Keratinocyte (primary cell): ENCODE data around the gene ITFG1. TPM values are rescaled to one million over a fixed set of nuclear protein-coding genes. Genes with fewer than 3 reads are reported as not detected.

Source experiments
- DNase-seq: peaks from one replicate; pipeline ENCODE4 v3.0.0-alpha.2; 2011; ENCODE audit warnings: low read depth, missing footprints, low spot score
- FAIRE-seq: peaks from 2 replicates; lab custom pipeline; 2011; peaks lifted over from hg19 to GRCh38; lab: Jason Lieb, UNC
- H2AFZ ChIP-seq: 2 replicates; pipeline ENCODE4 v1.6.0; 2012; ENCODE audit warnings: low read length, control low read depth, inconsistent platforms; ENCODE audit not compliant: control insufficient read depth
- H3K27ac ChIP-seq: 2 replicates; pipeline ENCODE4 v1.5.1; 2011; ENCODE audit warnings: low read length; ENCODE audit not compliant: control insufficient read depth, insufficient read depth
- H3K27me3 ChIP-seq: 3 replicates; pipeline ENCODE4 v1.6.0; 2011; ENCODE audit warnings: low read length; ENCODE audit not compliant: control insufficient read depth, insufficient read depth; ENCODE audit errors: extremely low read depth
- H3K36me3 ChIP-seq, 2 experiments: 2 replicates in 1 of 2; 3 replicates in 1 of 2; pipeline ENCODE4 v1.5.1; 2011; ENCODE audit warnings: low read length in 2 of 2, mild to moderate bottlenecking in 1 of 2; ENCODE audit not compliant: control insufficient read depth in 2 of 2, insufficient read depth in 2 of 2; ENCODE audit errors: extremely low read depth in 1 of 2
- H3K4me1 ChIP-seq: 3 replicates; pipeline ENCODE4 v1.5.1; 2011; ENCODE audit warnings: low read length; ENCODE audit not compliant: control insufficient read depth, insufficient read depth; ENCODE audit errors: extremely low read depth
- H3K4me2 ChIP-seq: 3 replicates; pipeline ENCODE4 v1.6.0; 2011; ENCODE audit warnings: low read depth, low read length; ENCODE audit not compliant: control insufficient read depth, insufficient read depth; ENCODE audit errors: extremely low read depth
- H3K4me3 ChIP-seq, 3 experiments: fragments of 200-600 bp in 1 of 3; sonication (generic) in 1 of 3; 2 replicates in 2 of 3; 3 replicates in 1 of 3; pipeline ENCODE4 v1.5.1; 2011 to 2016; ENCODE audit warnings: low read length in 3 of 3, mild to moderate bottlenecking in 3 of 3, control low read depth in 2 of 3, inconsistent platforms in 1 of 3, low read depth in 1 of 3, mixed read lengths in 1 of 3, mixed run types in 1 of 3, moderate library complexity in 1 of 3; ENCODE audit not compliant: control insufficient read depth in 2 of 3, insufficient read depth in 2 of 3; ENCODE audit errors: extremely low read depth in 1 of 3
- H3K79me2 ChIP-seq: 2 replicates; pipeline ENCODE4 v1.6.0; 2012; ENCODE audit warnings: low read length; ENCODE audit not compliant: control insufficient read depth, insufficient read depth
- H3K9ac ChIP-seq: 3 replicates; pipeline ENCODE4 v1.6.0; 2011; ENCODE audit warnings: low read length; ENCODE audit not compliant: control insufficient read depth, insufficient read depth; ENCODE audit errors: extremely low read depth
- H3K9me1 ChIP-seq: 3 replicates; pipeline ENCODE4 v1.6.0; 2011; ENCODE audit warnings: low read length; ENCODE audit not compliant: control insufficient read depth, insufficient read depth; ENCODE audit errors: extremely low read depth
- H3K9me3 ChIP-seq: 2 replicates; pipeline ENCODE4 v1.5.1; 2012; ENCODE audit warnings: low read depth, low read length; ENCODE audit not compliant: control insufficient read depth
- H4K20me1 ChIP-seq: 3 replicates; pipeline ENCODE4 v1.6.0; 2011; ENCODE audit warnings: low read length; ENCODE audit not compliant: control insufficient read depth, insufficient read depth; ENCODE audit errors: extremely low read depth
- CTCF ChIP-seq, 3 experiments: IDR thresholded peaks in 1 of 3; conservative IDR thresholded peaks in 1 of 3; optimal IDR thresholded peaks in 1 of 3; 2 replicates in 2 of 3; 3 replicates in 1 of 3; pipeline versions ENCODE3 to v1.5.1; 2011; ENCODE audit warnings: low read length in 3 of 3, mild to moderate bottlenecking in 3 of 3, moderate library complexity in 2 of 3, control low read depth in 1 of 3, inconsistent platforms in 1 of 3; ENCODE audit not compliant: insufficient read depth in 2 of 3; ENCODE audit errors: extremely low read depth in 1 of 3
- EZH2 ChIP-seq: IDR thresholded peaks from one replicate; pipeline ENCODE4 v1.6.1; 2012; ENCODE audit warnings: inconsistent platforms, mild to moderate bottlenecking, low read length, moderate library complexity
- dilution Hi-C: fragments of 300-500 bp; cut with MboI; formaldehyde crosslinking; loops from one replicate; pipeline ENCODE4 v1.7.0; 2020; ENCODE audit warnings: low sequenced_read_pairs; ENCODE audit not compliant: extremely low pct_ligation_motif_present
- polyA plus RNA-seq, 5 experiments: library from polyadenylated mRNA; depleted of rRNA in 3 of 5; stranded (reverse) in 3 of 5; stranded (forward) in 1 of 5; unstranded in 1 of 5; fragments of >200 nt; gene quantifications; 1 replicate in 1 of 5; 2 replicates in 3 of 5; 3 replicates in 1 of 5; pipeline versions ENCODE4 v1.2.1 to v1.2.3, GENCODE V29; 2011 to 2012; ENCODE audit warnings: missing spikeins in 2 of 5, low read depth in 1 of 5, low replicate concordance in 1 of 5

ITFG1 gene
- polyA plus RNA-seq, 1 donor (not counting 4 experiments of a cell fraction or from before 2014, with no cell fraction given): 83.8 TPM

GRCh38 chr16:47127541-47127940, 333.3 kb downstream of the ITFG1 start:
- H3K27me3 ChIP-seq: no peaks in the 10 kb centered on the region
- no peaks in the 10 kb centered on the region for H3K9me3 ChIP-seq
- H3K4me3 ChIP-seq: no peak overlapping the region
- peaks cover 3 to 4% of the 10 kb centered on the region in 2 experiments for H3K36me3 ChIP-seq
- no peaks in the 10 kb centered on the region for H3K4me1 ChIP-seq
- H3K4me2 ChIP-seq: no peak overlapping the region
- H4K20me1 ChIP-seq: no peaks in the 10 kb centered on the region
- H3K9me1 ChIP-seq: no peaks in the 10 kb centered on the region
- H2AFZ ChIP-seq: no peak overlapping the region
- H3K9ac ChIP-seq: no peak overlapping the region
- TF ChIP-seq EZH2 (no peak), CTCF (optimal IDR thresholded peaks at IDR 0.05 in 1 of 3, IDR thresholded peaks at IDR 0.05 in 1 of 3, conservative IDR thresholded peaks at IDR 0.05 in 1 of 3; ENCODE audit: extremely low read depth in 1 of 3, insufficient read depth in 2 of 3, low read length in 3 of 3) (no peak)
- peaks cover 28% of the 10 kb centered on the region for H3K79me2 ChIP-seq
- DNase-seq (no peak), FAIRE-seq (no peak)
- dilution Hi-C loops: no loop called here
- H3K27ac ChIP-seq: no peak overlapping the region

- H4K20me1 ChIP-seq: no peaks in the 10 kb centered on the region
- no peak overlapping the region for H3K4me3 ChIP-seq
- dilution Hi-C loops: no loop called here
- H3K27ac ChIP-seq: no peak overlapping the region
- H3K9me1 ChIP-seq: no peaks in the 10 kb centered on the region
- H3K36me3 ChIP-seq: peaks cover 3 to 4% of the 10 kb centered on the region in 2 experiments
- H3K9me3 ChIP-seq: no peaks in the 10 kb centered on the region
- no peaks in the 10 kb centered on the region for H3K27me3 ChIP-seq
- H3K4me2 ChIP-seq: no peak overlapping the region
- H3K4me1 ChIP-seq: no peaks in the 10 kb centered on the region
- H2AFZ ChIP-seq: no peak overlapping the region
- no peak for FAIRE-seq
- H3K79me2 ChIP-seq: peaks cover 14% of the 10 kb centered on the region
- H3K9ac ChIP-seq: no peak overlapping the region
- TF ChIP-seq EZH2: no peak
- no peak for TF ChIP-seq CTCF (optimal IDR thresholded peaks at IDR 0.05 in 1 of 3, IDR thresholded peaks at IDR 0.05 in 1 of 3, conservative IDR thresholded peaks at IDR 0.05 in 1 of 3; ENCODE audit: extremely low read depth in 1 of 3, insufficient read depth in 2 of 3, low read length in 3 of 3)
- DNase-seq: no peak
Observed at GRCh38 chr16:47125757-47126156, 335.1 kb downstream of the ITFG1 start.
